Renal cortical epithelial cell (primary cell): ENCODE data around the gene BRI3. TPM values are rescaled to one million over a fixed set of nuclear protein-coding genes. Genes with fewer than 3 reads are reported as not detected.

Experiments used
- total RNA-seq: library from RNA; depleted of rRNA; stranded (reverse); fragments of >200 nt; gene quantifications from 2 replicates; pipeline ENCODE4 v1.2.3, GENCODE V29; 2014

Gene BRI3
- total RNA-seq, 1 donor from 2014 or later = 30.8 TPM

Other genes starting within 250 kb of the BRI3 start
- gene LMTK2, start 174.8 kb upstream of the BRI3 start, total RNA-seq = 10.9 and 23.2 TPM in 2 replicates
- 0.94 and 1.0 TPM in 2 replicates for gene BHLHA15, start 70.2 kb upstream of the BRI3 start, total RNA-seq
- 19.6 and 22.0 TPM in 2 replicates for gene TECPR1, start 29.5 kb upstream of the BRI3 start, total RNA-seq
- gene BAIAP2L1, start 119.4 kb downstream of the BRI3 start, total RNA-seq = 21.4 and 25.8 TPM in 2 replicates